NCI-H1930 (cell line): ENCODE measurements around the gene NEDD8.
A peak's percentile ranks its signal among the peaks of the same experiment; 100 is the strongest.

Experiments used
- DNase-seq, 2 experiments: peaks; one replicate each; lab custom pipeline; 2025; lab: John Stamatoyannopoulos, UW

NEDD8 gene

DNA sequence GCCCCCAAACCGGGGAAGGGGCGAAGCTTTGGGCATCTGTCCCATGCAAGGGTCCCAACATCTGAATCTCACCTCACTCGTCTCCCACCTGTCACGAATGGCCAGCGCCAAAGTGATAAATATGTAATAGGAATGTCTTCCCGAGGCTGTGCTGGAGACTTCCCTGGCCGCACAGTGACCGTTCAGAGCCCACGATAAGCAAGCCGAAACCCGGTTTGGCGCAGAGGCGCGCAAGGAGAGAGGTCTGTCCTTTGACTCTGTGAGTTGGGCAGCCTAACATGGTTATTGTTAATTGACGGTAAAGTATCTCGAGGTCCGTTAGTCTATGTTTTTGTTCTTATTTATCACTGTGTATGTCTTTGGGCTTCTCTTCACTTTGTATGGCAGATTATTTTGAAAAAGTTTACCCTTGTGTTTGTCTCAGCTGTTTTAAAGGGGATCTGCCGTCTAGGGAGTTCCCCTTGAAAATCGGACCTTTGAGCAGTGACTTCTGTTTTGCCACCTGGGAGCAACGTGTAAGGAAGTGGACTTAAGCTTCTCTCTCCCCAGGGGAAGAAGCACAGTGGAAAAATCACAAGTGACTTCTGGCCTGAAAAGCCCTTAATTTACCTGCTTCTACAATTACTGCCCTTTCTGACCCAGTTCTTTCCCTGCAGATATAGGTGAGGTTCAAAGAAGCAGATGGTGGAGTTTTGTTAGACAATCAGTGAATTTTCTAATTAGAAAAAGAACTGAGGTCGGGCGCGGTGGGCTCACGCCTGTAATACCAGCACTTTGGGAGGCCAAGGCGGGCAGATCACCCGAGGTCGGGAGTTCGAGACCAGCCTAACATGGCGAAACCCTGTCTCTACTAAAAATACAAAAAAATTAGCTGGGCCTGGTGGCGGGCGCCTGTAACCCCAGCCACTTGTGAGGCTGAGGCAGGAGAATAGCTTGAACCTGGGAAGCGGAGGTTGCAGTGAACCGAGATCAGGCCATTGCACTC lies 35.8 kb downstream of the NEDD8 start:
- DNase-seq, result no peak

DNA sequence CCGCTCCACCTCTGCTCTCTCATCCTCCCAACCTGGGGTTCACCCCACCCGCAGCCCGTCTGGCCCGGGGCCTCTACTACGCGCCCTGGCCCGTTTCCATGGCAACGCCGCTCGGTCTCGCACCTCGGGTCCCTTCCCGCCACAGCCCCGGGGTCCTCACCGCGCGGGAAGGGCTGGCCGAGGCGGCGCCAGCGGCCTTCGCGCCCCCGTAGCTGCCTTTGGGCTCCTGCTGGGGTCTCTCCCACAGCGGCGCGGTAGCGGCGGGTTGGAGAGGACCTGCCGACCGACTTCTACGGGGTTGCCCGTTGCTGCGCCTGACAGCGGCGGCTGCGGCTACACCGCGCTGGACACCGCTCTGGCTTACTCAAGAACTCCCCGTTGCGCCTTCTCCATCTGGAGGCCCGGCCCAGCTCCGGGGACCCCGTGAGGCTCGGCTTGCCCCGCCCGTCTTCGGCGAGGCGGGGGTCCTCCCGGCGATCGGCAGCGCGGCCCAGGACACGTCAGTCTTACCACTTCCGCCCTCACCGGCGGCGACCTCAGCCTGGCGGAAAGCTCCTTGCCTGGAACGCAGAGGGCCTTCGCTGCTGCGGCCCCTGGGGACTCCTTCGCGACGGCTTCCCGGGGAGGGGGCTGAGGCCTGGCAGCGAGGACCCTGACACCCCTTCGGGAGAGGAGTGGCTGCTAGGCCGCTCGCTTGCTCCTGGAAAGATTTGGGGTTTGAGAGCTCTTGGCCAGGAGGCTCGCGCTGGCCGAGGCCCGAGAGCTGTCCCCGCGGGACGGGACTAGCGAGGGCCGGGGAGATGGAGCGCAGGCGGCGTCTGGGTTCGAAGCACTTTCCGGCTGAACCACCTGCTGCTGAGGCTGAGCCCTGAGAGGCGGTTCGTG lies 36.7 kb downstream of the NEDD8 start, which contains the start of gene TM9SF1:
Gene TM9SF1, minus strand, starts transcription at position 256 of the 885 bp plus-strand sequence. CDS start 422 bp downstream, outside the sequence.
- DNase-seq, result peak; percentile 71 to 76

DNA sequence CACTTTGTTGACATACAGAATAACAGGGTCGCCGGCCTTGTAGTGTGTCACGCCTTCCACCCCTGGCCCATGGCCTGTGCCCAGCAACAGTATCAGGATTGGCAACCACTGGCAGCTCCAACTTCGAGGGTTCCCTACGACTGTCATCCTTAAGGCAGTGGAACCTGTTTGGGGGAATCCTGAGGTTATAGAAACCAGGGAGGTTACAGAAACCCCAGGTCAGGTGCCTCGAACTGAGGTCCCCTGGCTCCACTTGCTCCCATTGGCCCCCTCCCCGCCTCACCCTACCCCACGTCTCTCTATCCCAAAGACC lies 37.3 kb downstream of the NEDD8 start:
- no peak for DNase-seq

DNA sequence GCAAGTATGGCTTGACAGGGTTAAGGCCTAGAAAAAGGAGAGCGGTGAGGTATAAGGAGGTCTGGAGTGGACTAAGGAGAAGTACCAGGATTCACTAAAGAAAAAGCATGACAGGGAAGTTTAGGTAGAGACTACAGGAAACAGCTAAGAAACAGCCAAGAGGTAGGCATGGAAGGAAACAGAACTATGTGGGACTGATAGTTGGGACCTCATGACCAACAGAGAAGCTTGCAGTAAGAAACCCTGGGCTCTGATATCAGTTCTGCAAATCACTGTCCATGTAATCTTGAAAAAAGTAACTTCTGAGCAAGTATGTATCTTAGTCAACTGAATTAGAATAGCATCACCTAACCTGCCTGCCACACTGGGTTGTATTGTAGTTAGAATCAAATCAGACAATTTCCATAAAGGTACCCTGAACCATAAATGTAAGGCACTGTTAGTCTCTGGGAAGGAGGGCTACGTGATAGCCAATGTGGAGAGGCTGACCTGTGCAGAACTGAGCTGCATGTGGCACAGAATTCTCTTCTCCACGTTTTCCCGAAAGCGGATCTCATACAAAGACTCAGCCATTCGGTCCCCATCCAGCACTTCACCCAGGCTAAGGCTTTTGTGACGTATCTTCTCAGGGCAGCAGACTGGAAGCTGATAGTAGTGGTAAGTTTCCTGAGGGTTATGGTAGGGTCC lies 37.8 kb downstream of the NEDD8 start:
- no peak for DNase-seq

DNA sequence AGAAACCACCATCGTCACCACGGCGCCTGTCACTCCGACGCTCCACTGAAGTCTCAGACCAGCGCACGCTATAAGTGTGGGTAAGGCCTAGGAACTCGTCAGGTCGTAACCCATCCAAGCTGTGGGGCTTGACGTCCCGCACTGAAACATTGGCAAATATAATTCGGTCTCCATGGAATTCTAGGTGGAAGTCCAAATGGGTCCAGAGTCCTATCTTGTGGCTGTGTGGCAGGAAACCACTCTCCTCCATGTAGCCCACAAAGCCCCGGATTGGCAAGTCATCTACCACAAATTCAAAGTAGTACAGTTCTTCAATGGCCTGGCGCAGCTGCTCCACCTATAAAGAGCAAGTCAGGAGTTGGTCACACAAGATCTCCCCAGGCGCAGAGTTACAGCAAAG lies 39.2 kb downstream of the NEDD8 start:
- DNase-seq, result no peak

DNA sequence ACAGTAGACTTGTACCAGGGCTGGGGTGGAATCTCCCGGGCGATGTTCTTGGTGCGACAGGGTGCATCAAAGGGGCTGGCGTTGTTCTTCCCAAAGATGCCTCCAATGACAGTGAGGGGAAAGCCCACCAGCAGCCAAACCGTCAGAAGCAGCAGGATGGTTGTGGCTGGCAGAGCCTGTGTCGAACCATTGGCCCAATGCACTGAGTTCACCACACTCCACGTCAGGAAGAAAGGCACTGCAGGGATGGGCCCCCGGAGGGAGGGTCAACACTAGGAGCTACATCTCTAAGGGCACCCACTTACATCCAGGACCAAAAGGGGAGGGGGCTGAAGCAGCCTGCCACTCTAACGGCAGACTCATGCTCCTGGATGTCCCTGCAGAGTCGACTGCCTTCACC lies 41.8 kb downstream of the NEDD8 start:
- DNase-seq, result no peak

DNA sequence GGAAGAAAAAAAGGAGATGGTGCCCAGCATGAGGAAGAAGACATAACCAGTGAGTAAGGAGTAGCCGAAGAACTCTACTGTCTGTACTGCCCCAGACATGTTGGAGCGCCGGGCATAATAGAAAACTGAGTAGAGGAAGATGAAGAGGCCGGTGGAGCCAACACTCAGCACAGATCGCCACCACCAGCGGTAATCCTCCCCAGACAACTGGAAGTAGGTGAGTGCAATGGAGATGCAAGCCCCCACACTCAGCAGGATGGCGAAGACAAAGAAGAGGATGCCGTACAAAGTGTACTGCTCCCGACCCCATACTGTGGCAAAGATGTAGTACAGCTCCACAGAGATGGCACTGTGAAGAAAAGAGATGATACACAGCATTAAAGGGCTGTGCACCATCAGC lies 42.7 kb downstream of the NEDD8 start:
- no peak for DNase-seq

DNA sequence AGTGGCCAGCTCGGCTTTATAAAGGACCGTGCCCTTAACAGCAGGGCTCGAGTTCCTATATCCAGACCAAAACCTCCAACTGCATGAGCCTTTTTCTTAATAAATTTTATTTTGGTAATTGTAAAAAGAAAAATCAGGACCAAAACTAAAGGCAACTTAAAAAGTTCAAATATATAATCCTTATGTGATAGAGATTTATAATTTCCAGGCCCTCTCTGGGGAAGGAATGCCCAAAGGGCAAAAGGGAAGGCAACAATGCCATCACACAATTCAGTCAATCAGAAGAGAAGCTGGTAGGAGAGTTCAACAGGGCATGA lies 43.1 kb downstream of the NEDD8 start:
- DNase-seq, result no peak

DNA sequence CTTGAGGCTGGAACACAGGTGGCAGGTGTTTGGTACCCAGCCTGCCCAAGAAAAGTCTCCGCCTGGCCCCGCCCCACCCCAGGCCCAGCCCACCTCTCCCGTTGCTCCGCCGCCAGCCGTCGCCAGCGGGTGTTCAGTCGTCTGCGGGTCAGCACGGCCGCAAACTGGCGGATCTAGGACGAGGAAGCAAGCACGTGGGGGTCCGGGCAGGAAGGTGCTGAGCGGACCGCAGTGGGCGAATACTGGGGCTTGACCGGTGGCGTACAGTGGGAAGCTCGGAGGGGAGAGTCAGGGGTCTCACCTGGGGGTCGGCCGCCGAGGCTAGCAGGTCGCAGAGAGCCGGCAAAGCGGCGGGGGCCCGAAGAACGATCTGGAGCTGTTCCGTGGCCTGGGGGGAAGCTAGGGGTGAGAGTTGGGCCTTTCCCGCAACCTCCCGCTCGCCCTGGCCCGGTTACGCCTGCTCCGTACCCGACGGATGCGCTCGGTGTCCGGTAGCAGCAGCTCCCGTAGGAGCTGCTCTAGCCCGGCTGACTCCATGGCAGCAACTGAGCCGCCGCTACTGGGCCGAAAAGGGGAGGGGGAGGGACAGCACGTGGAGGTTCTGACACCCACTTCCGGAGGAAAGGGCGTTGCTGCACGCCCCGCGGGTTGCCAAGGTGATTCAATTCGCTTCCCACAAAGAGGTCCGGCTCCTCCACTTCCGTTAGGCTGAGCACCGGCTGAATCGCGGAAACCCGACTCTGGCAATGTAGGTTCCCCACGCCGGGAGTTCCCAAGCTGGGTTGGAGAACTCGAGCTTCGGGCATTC lies 43.7 kb downstream of the NEDD8 start, which contains the start of gene IPO4:
Gene IPO4, minus strand, starts transcription at position 566 of the 808 bp plus-strand sequence. Its CDS starts 29 bp downstream, at position 537.
- DNase-seq, result peak; percentile 92 to 96

DNA sequence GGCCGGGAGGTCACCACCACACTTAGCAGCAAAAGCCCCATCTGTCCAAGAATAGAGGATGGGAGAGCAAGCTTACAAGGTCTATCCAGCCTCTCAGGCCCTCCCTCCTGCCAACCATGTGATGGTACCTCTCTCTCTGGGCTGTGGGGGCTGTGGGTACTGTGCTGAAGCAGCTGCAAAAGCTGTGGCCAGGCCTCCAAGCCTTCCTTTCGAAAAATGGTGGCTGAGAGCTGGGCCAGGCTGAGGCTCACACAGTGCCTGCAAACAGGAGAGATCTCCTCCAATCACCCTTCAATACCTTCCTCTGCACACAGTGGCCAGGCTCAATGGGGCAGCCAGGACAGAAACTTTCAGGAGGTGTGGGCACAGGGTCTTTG lies 44.6 kb downstream of the NEDD8 start:
- no peak for DNase-seq

DNA sequence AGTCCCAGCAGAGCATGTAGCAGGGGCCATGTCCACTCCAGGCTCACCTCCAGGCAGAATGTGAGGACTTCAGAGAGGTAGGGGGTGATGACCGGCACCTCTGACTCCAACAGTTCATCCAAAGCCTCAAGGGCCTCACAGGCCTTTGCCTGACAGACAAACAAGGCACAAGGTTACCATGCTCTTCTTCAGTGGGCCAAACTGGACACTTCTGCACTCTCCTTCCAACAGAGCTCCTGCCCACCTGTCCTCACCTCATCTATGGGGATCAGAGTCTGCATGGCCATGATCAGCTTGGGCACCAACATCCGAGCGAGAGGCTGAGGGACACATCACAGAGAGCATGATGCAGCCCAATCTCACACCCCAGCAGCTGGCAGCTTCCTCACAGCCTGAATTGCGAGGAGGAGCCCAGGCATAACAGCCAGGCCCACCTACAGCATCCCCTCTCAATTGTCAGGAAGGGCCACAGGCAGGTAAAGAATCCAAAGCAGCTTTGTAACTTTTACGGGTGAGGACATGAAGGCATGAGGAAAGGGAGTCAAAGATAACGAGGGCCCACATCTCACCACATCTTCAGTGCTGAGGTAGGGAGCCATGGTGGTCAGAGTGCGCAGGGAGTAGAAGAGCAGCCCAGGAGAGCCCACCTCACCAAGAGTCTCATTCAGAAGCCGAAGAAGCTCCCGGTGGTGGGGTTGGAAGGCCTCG lies 45.2 kb downstream of the NEDD8 start:
- no peak for DNase-seq

DNA sequence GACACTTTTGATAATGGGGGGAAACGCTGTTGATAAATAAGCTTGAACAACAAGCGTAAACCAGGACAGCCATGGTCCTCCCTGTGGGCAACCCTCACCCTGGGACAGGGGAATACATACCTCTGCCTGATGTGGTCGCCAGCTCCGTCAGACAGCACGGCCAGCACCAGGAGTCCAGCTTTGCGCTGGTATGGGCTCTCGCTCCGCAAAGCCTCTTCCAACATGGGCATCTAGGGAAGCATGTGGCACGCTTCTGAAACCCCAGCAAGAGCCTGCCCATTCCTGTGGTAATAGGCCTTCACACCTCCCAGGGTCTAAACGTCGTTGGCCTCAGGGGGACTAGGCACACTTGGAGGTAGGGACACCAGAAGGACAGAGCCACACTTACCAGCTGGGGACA lies 46.4 kb downstream of the NEDD8 start:
- DNase-seq, result no peak

DNA sequence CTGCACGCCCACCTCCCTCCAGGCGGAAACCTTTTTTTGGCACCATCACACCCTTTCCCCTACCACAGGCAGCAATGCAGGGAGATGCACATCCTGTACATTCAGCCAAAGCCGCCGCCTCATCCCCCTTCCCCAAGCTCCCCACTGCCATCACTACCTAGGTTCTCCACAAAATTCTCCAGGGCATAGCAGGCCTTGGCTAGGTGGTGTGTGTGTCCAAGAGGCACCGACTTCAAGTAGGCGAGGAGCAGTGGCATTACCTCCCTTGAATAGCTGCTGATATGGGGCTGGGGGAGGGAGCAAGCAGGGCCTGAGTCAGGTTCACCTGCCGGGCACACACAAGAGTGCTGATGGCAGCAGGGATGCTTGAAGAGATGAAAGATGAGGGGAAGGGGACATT lies 47.1 kb downstream of the NEDD8 start:
- DNase-seq, result no peak

DNA sequence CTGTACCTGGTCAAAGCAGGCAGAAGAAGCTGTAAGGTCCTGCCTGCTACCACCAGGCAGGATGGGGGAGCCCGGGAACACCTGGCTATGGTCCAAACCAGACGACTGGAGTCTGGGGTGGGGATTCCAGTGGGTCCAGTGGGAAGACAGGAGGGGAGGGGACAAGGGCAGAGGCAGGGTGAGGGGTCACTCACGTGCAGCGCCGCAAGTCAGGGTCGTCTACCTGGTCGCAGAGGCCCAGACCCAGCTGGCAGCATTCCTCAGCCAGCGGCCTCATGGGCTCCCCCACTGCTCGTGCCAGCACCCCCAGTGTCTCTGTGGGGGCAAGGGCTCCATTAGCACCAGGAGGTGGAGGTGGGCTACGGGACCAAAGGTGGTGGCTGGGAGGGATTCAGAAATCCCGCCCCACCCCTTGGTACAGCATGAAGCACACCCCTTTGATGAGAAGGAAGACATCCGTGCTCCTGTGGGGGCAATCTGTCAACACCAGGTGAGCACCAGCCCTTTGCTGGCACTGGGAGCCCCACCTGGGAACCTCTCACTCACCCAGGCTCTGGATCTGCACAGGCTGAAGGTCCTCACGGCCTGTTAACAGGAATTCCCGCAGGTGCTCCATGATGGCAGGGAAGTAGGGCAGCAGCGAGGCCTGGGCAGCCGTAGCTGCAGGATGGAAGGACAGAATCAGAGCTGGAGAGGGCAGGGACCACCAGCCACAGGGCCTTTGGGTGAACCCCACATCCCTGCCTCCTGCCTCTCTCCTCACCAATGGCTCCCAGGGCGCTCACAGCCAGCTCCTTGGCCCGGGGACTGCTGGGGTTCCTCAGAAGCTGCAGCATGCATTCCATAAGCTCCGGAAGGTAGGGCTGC lies 47.8 kb downstream of the NEDD8 start:
- DNase-seq, result no peak

DNA sequence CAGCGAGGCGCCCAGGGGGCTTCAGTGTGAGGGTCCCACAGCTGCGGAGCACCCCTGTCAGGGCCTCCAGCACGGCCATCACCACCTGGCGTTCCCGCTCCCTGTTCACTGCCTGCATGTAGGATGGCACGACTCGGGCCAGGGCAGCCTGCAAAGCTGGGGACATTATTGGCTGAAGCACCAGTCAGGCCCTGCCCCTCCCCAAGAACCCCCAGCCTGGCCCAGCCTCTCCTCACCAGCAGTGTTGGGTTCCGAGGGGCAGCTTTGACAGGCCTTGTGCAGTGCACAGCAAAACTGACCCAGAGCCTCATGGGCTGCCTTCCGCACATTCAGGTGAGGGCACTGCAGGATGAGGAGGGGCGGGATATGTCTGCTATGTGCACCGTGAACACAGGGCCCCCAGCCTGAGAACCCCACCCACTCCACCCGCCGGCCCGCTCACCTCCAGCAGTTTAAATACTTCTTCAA lies 49.1 kb downstream of the NEDD8 start:
- DNase-seq, result no peak

DNA sequence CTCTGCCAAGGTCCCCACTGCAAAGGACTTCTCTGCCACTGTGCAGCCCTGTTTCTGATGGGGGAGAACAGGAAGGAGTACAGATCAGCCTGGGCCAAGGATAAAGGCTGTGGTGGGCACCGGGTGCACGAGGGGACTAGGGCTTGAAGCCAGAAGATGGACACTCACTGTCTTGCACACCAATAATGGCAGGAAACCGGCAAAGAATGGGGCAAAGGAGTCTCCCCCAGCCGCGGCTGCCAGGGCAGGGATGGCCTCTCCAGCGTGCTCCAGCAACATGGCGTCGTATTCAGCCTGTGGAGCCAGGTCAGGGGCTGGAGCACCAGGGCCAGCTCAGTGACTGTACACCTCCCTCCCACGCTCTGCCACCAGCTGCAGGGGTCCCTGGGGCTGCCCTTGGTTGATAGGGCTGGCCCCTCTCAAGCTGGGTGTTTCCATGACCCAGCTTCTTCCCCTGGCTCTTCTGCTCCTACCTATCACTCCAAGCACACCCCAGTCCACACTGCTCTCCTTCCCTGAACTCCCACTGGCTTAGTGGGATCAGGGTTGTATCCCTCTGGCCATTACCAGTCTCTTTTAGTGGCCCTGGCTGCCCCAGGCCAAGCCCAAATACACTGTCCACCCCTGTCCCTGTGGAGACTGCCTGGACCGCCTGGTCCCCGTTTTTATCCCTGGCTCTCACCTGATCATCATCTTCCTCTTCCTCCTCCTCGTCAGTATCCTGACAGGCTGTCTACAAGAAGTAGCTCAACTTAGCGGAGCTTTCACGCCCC lies 49.9 kb downstream of the NEDD8 start:
- DNase-seq, result no peak

DNA sequence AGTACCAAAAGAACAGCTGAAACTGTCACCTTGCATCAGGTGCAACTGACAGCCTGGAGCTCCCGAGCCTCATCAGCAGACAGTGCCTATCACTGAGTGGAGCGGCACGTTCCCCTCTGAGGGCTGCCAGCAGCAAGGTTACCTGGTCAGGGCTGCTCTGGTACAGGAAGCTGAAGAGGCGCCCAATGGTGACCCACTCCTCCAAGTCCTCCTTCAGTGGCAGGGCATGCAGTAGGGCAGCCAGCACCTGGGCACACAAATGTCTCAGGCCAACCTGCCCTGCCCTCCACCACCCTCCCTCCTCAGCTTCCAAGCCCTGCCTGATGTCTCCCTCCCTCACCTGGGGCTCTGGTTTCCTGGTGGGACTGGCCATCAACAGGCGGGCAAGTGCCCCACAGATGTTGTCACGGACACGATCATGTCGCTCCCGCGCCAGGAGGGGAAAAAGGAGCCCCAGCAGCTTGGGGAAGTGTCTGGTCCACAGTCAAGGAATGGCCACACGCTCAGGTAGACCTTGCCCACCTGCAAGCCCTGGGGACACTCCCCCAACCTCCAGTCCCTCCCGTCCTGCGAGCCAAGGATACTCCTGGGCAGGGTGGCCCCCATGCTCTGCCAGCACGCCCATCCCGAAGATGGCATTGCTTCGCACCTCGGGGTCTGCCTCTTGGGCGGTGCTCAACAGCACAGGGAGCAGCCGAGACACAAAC lies 50.6 kb downstream of the NEDD8 start:
- no peak for DNase-seq
